SK-N-SH treated with all-trans-retinoic acid at 6 μM for 48 hours (cell line): ENCODE results near the gene TES.

Experiments
- ATAC-seq: fragments of 200-7000 bp; cut with Tn5 transposase; 3 replicates; pipeline ENCODE4 v1.9.1; 2020; ENCODE audit warnings: mild to moderate bottlenecking, moderate library complexity
- ARNTL ChIP-seq: fragments of 450-650 bp; formaldehyde crosslinking; IDR thresholded peaks from 2 replicates; pipeline ENCODE4 v1.5.0; 2020; ENCODE audit warnings: low read depth, mild to moderate bottlenecking, moderate library complexity, borderline replicate concordance
- BACH2 ChIP-seq: fragments of 250-450 bp; sonication (Bioruptor Pico); IDR thresholded peaks from 2 replicates; pipeline ENCODE4 v1.9.0; 2021; ENCODE audit warnings: mild to moderate bottlenecking, borderline replicate concordance
- CREB5 ChIP-seq: fragments of 250-450 bp; sonication (Bioruptor Pico); IDR thresholded peaks from 2 replicates; pipeline ENCODE4 v1.5.1; 2020; ENCODE audit warnings: low read depth, mild to moderate bottlenecking, moderate library complexity
- CSDC2 ChIP-seq: fragments of 250-450 bp; sonication (Bioruptor Pico); IDR thresholded peaks from 2 replicates; pipeline ENCODE4 v1.5.0; 2020; ENCODE audit warnings: mild to moderate bottlenecking, moderate library complexity
- CSRNP3 ChIP-seq: fragments of 250-450 bp; sonication (Bioruptor Pico); IDR thresholded peaks from 2 replicates; pipeline ENCODE4 v1.5.1; 2021; ENCODE audit warnings: mild to moderate bottlenecking, moderate library complexity
- GLIS3 ChIP-seq: fragments of 250-450 bp; sonication (Bioruptor Pico); IDR thresholded peaks from 2 replicates; pipeline ENCODE4 v1.5.0; 2020; ENCODE audit warnings: mild to moderate bottlenecking, moderate library complexity
- ISL1 ChIP-seq: fragments of 250-450 bp; sonication (Bioruptor Pico); IDR thresholded peaks from 2 replicates; pipeline ENCODE4 v2.1.2; 2022; ENCODE audit warnings: mild to moderate bottlenecking, moderate library complexity
- OSR1 ChIP-seq: fragments of 250-450 bp; sonication (Bioruptor Pico); IDR thresholded peaks from 2 replicates; pipeline ENCODE4 v1.8.0; 2022; ENCODE audit warnings: moderate library complexity, mild to moderate bottlenecking, inconsistent platforms
- PATZ1 ChIP-seq: fragments of 250-450 bp; sonication (Bioruptor Pico); IDR thresholded peaks from 2 replicates; pipeline ENCODE4 v1.8.0; 2020; ENCODE audit warnings: mild to moderate bottlenecking, moderate library complexity, borderline replicate concordance
- POU6F1 ChIP-seq: fragments of 250-450 bp; sonication (Bioruptor Pico); IDR thresholded peaks from 2 replicates; pipeline ENCODE4 v1.8.0; 2021; ENCODE audit warnings: low read depth, mild to moderate bottlenecking, moderate library complexity, borderline replicate concordance
- PPARA ChIP-seq: fragments of 250-450 bp; sonication (Bioruptor Pico); IDR thresholded peaks from 2 replicates; pipeline ENCODE4 v1.5.0; 2020; ENCODE audit warnings: mild to moderate bottlenecking, borderline replicate concordance
- RARB ChIP-seq: fragments of 250-450 bp; sonication (Bioruptor Pico); IDR thresholded peaks from 2 replicates; pipeline ENCODE4 v1.8.0; 2021; ENCODE audit warnings: mild to moderate bottlenecking, moderate library complexity
- TCF4 ChIP-seq: fragments of 250-450 bp; sonication (Bioruptor Pico); IDR thresholded peaks from 2 replicates; pipeline ENCODE4 v1.8.0; 2021; ENCODE audit warnings: mild to moderate bottlenecking, moderate library complexity, borderline replicate concordance
- TOX ChIP-seq: fragments of 250-450 bp; sonication (Bioruptor Pico); IDR thresholded peaks from 2 replicates; pipeline ENCODE4 v1.8.0; 2021; ENCODE audit warnings: mild to moderate bottlenecking, moderate library complexity, borderline replicate concordance
- TSHZ2 ChIP-seq: fragments of 250-450 bp; sonication (Bioruptor Pico); IDR thresholded peaks from 2 replicates; pipeline ENCODE4 v1.5.0; 2020; ENCODE audit warnings: mild to moderate bottlenecking, moderate library complexity
- ZFP30 ChIP-seq: fragments of 450-650 bp; formaldehyde crosslinking; IDR thresholded peaks from 2 replicates; pipeline ENCODE4 v1.5.0; 2022; ENCODE audit warnings: mild to moderate bottlenecking, moderate library complexity
- ZNF565 ChIP-seq: fragments of 450-650 bp; formaldehyde crosslinking; conservative IDR thresholded peaks from 2 replicates; pipeline ENCODE4 v1.5.0; 2020; ENCODE audit warnings: low read depth, mild to moderate bottlenecking, moderate library complexity
- ZNF70 ChIP-seq: fragments of 450-650 bp; formaldehyde crosslinking; IDR thresholded peaks from 2 replicates; pipeline ENCODE4 v1.5.0; 2020; ENCODE audit warnings: mild to moderate bottlenecking, moderate library complexity
- ZNF8 ChIP-seq: fragments of 450-650 bp; formaldehyde crosslinking; IDR thresholded peaks from 2 replicates; pipeline ENCODE4 v1.5.0; 2020; ENCODE audit warnings: mild to moderate bottlenecking, moderate library complexity

TES gene

GRCh38 chr7:116232350-116232749 lies 22.0 kb downstream of the TES start:
- no peak for TF ChIP-seq ZNF8
- no peak for TF ChIP-seq TCF4 (CRISPR knock-in tag)
- TF ChIP-seq POU6F1, result no peak
- TF ChIP-seq ZNF565 (CRISPR knock-in tag), result no peak
- peak; percentile 36 for TF ChIP-seq ISL1 (CRISPR knock-in tag)

GRCh38 chr7:116232920-116233319 lies 22.6 kb downstream of the TES start:
- ATAC-seq, result no peak
- no peak for TF ChIP-seq ZNF565 (CRISPR knock-in tag)

More at GRCh38 chr7:116232350-116232749, 22.0 kb downstream of the TES start:
- no peak for ATAC-seq

GRCh38 chr7:116234517-116235200 lies 24.3 kb downstream of the TES start:
- no peak for ATAC-seq
- TF ChIP-seq OSR1 (CRISPR knock-in tag) (no peak), RARB (CRISPR knock-in tag) (no peak), GLIS3 (CRISPR knock-in tag) (no peak), TOX (no peak), BACH2 (CRISPR knock-in tag) (no peak), CSRNP3 (CRISPR knock-in tag) (no peak), CSDC2 (CRISPR knock-in tag) (no peak), ZNF8 (no peak), TSHZ2 (no peak), POU6F1 (no peak), ZFP30 (no peak), PATZ1 (CRISPR knock-in tag) (no peak), CREB5 (CRISPR knock-in tag) (no peak), ARNTL (CRISPR knock-in tag) (no peak), PPARA (no peak), ZNF70 (CRISPR knock-in tag) (no peak)
